Fibroblast of the conjunctiva (primary cell): ENCODE results near the gene SPIRE2.

Experiments used
- DNase-seq: peaks from one replicate; pipeline ENCODE4 v3.0.0-alpha.2; 2010; ENCODE audit warnings: low read depth

The SPIRE2 gene

GRCh38 chr16:89915303-89916232 lies 87.3 kb downstream of the SPIRE2 start:
- DNase-seq, result no peak

DNA sequence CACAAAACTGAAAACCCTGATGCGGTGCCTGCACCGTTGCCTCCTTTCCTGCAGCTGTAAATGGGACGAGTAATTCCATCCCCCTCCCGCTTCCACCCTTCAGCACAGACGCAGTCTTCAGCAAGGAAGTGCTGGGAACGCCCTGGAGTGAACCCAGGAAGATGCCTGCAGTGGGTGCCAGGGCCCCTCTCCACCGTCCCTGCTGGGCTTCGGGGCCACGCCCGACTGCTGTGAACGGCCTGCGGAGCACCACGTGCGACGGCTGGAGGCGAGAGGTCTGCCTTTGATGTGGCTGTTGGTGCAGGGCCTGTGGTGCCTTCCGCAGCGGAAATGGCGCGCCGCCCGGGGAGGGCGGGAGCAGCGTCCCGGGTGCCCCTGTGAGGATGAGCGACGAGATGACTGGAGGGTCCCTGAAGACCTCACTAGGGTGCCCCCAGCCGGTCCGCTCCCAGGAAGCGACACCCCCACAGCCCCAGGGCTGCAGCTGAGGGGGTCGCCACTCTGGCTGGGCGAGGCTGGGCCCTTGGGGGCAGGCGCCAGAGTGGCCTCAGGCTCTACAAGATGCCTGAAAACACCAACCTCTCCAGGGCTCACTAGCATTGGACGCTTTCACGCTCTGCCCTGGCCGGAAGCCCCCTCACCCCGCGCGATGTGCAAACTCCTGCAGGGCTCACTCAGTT lies 89.6 kb downstream of the SPIRE2 start:
- DNase-seq, result peak; percentile 95

- DNase-seq, result no peak
Measured at GRCh38 chr16:89918453-89919347, 90.4 kb downstream of the SPIRE2 start, which contains the start of gene MC1R. Gene MC1R (plus strand): TSS chr16:89918862. CDS start chr16:89919259, 397 bp downstream.

- no peak for DNase-seq
Measured at GRCh38 chr16:89919535-89920406, 91.5 kb downstream of the SPIRE2 start.

DNA sequence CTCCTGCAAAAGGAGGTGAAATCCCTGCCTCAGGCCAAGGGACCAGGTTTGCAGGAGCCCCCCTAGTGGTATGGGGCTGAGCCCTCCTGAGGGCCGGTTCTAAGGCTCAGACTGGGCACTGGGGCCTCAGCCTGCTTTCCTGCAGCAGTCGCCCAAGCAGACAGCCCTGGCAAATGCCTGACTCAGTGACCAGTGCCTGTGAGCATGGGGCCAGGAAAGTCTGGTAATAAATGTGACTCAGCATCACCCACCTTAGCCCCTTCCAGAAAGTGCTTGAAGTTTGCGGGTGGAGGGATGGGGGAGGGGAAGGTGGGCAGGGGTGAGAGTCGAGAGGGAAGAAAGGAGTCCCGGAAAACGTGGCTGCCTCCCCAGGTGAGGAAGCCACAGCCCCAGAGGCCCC lies 92.4 kb downstream of the SPIRE2 start:
- DNase-seq, result no peak
